ENCODE measurements around the gene FARS2. TPM values are rescaled to one million over a fixed set of nuclear protein-coding genes. Genes with fewer than 3 reads are reported as not detected.

FARS2 gene
- total and polyA plus RNA-seq, 2 donors (not counting 3 experiments of a cell fraction or from before 2014, with no cell fraction given): 20.2 to 20.5 TPM

GRCh38 chr6:5712349-5713215 lies 451.3 kb downstream of the FARS2 start:
- POLR2A ChIA-PET: no interaction called here
- Histone ChIP-seq H3K79me2 (ENCODE audit: control insufficient read depth, insufficient read depth, low read length) (no peaks in the 10 kb centered on the region), H3K4me1 (ENCODE audit: control insufficient read depth, extremely low read depth, insufficient read depth, low read length) (no peaks in the 10 kb centered on the region), H3K9ac (replicated peaks; ENCODE audit: extremely low read depth, insufficient read depth, low read length) (no peak overlapping the region), H4K20me1 (replicated peaks; ENCODE audit: control insufficient read depth, extremely low read depth, insufficient read depth, low read length) (no peaks in the 10 kb centered on the region), H3K4me2 (ENCODE audit: insufficient read depth, low read length) (no peak overlapping the region), H3K27me3 (ENCODE audit: control insufficient read depth in 2 of 2, insufficient read depth in 2 of 2, low read length in 2 of 2) (no peaks in the 10 kb centered on the region), H3K9me3 (replicated peaks; ENCODE audit: control insufficient read depth, insufficient read depth, low read length) (no peaks in the 10 kb centered on the region), H3K9me1 (replicated peaks; ENCODE audit: control insufficient read depth, extremely low read depth, insufficient read depth, low read length) (no peaks in the 10 kb centered on the region), H3K27ac (ENCODE audit: insufficient read depth, low read depth, low read length) (no peak overlapping the region), H3K36me3 (ENCODE audit: control insufficient read depth in 2 of 2, extremely low read depth in 1 of 2, insufficient read depth in 2 of 2, low read length in 2 of 2) (no peaks in the 10 kb centered on the region), H3K4me3 (replicated peaks in 1 of 3; ENCODE audit: insufficient read depth in 1 of 3, low read depth in 1 of 3, low read length in 3 of 3) (no peak overlapping the region), H2AFZ (ENCODE audit: low read depth, low read length) (no peak overlapping the region)
- DNase-seq (ENCODE audit: low read depth, low spot score): no peak
- no TSS peak for BruUV-seq (replicated peaks)
- no peak for TF ChIP-seq CTCF (IDR thresholded peaks at IDR 0.05; ENCODE audit: extremely low read depth in 1 of 2, insufficient read depth in 1 of 2, low read depth in 1 of 2, low read length in 2 of 2)
- TF ChIP-seq POLR2A (IDR thresholded peaks at IDR 0.05; ENCODE audit: low read depth, low read length): no peak
- no peak for TF ChIP-seq EZH2 (IDR thresholded peaks at IDR 0.05; ENCODE audit: borderline replicate concordance, low read depth, low read length, severe bottlenecking)
- no peak for TF ChIP-seq POLR2AphosphoS5 (IDR thresholded peaks at IDR 0.05; ENCODE audit: insufficient read depth, low read depth, low read length)
- TF ChIP-seq MYC (IDR thresholded peaks at IDR 0.05; ENCODE audit: low read depth, low read length): no peak
- no peak for TF ChIP-seq MAX (IDR thresholded peaks at IDR 0.05; ENCODE audit: insufficient read depth, insufficient read length)
- no peak for TF ChIP-seq JUN (IDR thresholded peaks at IDR 0.05; ENCODE audit: borderline replicate concordance, insufficient read depth, insufficient read length, low read depth)
- no peak for TF ChIP-seq FOS (IDR thresholded peaks at IDR 0.05; ENCODE audit: borderline replicate concordance, insufficient read depth, low read length)
- TF ChIP-seq GATA2 (IDR thresholded peaks at IDR 0.05; ENCODE audit: insufficient read depth, insufficient read length, low read depth, low read length): no peak
- CTCF ChIA-PET: interaction anchor here (0.7 to 1.4 kb wide), 2 partner anchors 10 to 61 kb away, joined by 3 to 6 read pairs; no protein-coding TSS in a partner anchor
- FAIRE-seq: no peak
- intact Hi-C loops (cut with micrococcal nuclease) (no loop called here), dilution Hi-C loops (cut with MboI; ENCODE audit: extremely low pct_ligation_motif_present, low sequenced_read_pairs) (no loop called here)
